CD4-positive, CD25-positive, alpha-beta regulatory T cell (primary cell): ENCODE measurements around the gene ACER3. TPM values are rescaled to one million over a fixed set of nuclear protein-coding genes. Genes with fewer than 3 reads are reported as not detected.

Source experiments
- ATAC-seq, 2 donors: fragments of 150-1000 bp; cut with Tn5 transposase; one replicate each; pipeline ENCODE4 v1.10.0; 2021; ENCODE audit warnings: low read depth in 2 of 2, moderate number of reproducible peaks in 2 of 2, moderate library complexity in 1 of 2
- DNase-seq, 3 donors: peaks; one replicate each; pipeline versions ENCODE4 v3.0.0 to v3.0.0-alpha.2; 2012 to 2022; ENCODE audit warnings: mixed read lengths in 1 of 3
- H3K27ac ChIP-seq: one replicate; pipeline ENCODE4 v1.7.0; 2013; ENCODE audit warnings: mild to moderate bottlenecking, low read length; ENCODE audit not compliant: insufficient read depth, poor library complexity, severe bottlenecking
- H3K27me3 ChIP-seq: one replicate; pipeline ENCODE4 v1.7.0; 2013; ENCODE audit warnings: low read length; ENCODE audit not compliant: control insufficient read depth, insufficient read depth
- H3K36me3 ChIP-seq: one replicate; pipeline ENCODE4 v1.7.0; 2013; ENCODE audit warnings: mild to moderate bottlenecking, low read length, moderate library complexity; ENCODE audit not compliant: control insufficient read depth, insufficient read depth
- H3K4me1 ChIP-seq: 2 replicates; pipeline ENCODE4 v1.7.0; 2013; ENCODE audit warnings: mild to moderate bottlenecking, low read length; ENCODE audit not compliant: insufficient read depth, control insufficient read depth, poor library complexity, severe bottlenecking
- H3K4me3 ChIP-seq: one replicate; pipeline ENCODE4 v1.7.0; 2013; ENCODE audit warnings: low read depth, mild to moderate bottlenecking, low read length, moderate library complexity
- H3K9me3 ChIP-seq, 2 experiments: 1 replicate in 1 of 2; 2 replicates in 1 of 2; pipeline ENCODE4 v1.7.0; 2013; ENCODE audit warnings: low read length in 2 of 2, mild to moderate bottlenecking in 1 of 2, moderate library complexity in 1 of 2; ENCODE audit not compliant: control insufficient read depth in 2 of 2
- H3K27ac Mint-ChIP-seq, 3 donors: one replicate each; pipeline ENCODE4 v1.8.0; 2020 to 2022; ENCODE audit warnings: mild to moderate bottlenecking in 3 of 3, mixed read lengths in 3 of 3, moderate library complexity in 2 of 3
- H3K27me3 Mint-ChIP-seq: one replicate; pipeline ENCODE4 v1.8.0; 2022; ENCODE audit warnings: mild to moderate bottlenecking, mixed read lengths
- H3K36me3 Mint-ChIP-seq: one replicate; pipeline ENCODE4 v1.8.0; 2020; ENCODE audit warnings: mixed read lengths
- H3K4me1 Mint-ChIP-seq, 4 donors: one replicate each; pipeline ENCODE4 v1.8.0; 2020 to 2022; ENCODE audit warnings: mixed read lengths in 4 of 4, mild to moderate bottlenecking in 1 of 4
- H3K4me3 Mint-ChIP-seq, 4 donors: one replicate each; pipeline ENCODE4 v1.8.0; 2020 to 2022; ENCODE audit warnings: mild to moderate bottlenecking in 4 of 4, mixed read lengths in 4 of 4, moderate library complexity in 3 of 4
- H3K9me3 Mint-ChIP-seq, 7 donors: one replicate each; pipeline ENCODE4 v1.8.0; 2020 to 2022; ENCODE audit warnings: mixed read lengths in 7 of 7, mild to moderate bottlenecking in 3 of 7, moderate library complexity in 2 of 7
- polyA plus RNA-seq, 4 donors: library from polyadenylated mRNA; unstranded; fragments of 300-500 nt; fragmentation: Illumina TruSeq; gene quantifications; one replicate each; pipeline ENCODE4 v1.2.3, GENCODE V29; 2021
- total RNA-seq: library from RNA; stranded (reverse); gene quantifications from one replicate; pipeline ENCODE4 v1.2.3, GENCODE V29; 2022

The ACER3 gene
- total and polyA plus RNA-seq, 5 donors from 2014 or later = 2.6 to 11.8 (median 4.4) TPM

GRCh38 chr11:76885390-76886097, 24.8 kb downstream of the ACER3 start:
- H3K27me3 ChIP-seq = no peaks in the 10 kb centered on the region
- Mint-ChIP-seq H3K27ac (no peak overlapping the region), H3K4me3 (no peak overlapping the region), H3K4me1 (peaks cover 0 to 5% (median under 1%) of the 10 kb centered on the region in 4 donors), H3K9me3 (no peaks in the 10 kb centered on the region), H3K36me3 (peaks cover 12% of the 10 kb centered on the region), H3K27me3 (no peaks in the 10 kb centered on the region)
- no peak overlapping the region for H3K4me3 ChIP-seq
- no peaks in the 10 kb centered on the region for H3K36me3 ChIP-seq
- H3K9me3 ChIP-seq = no peaks in the 10 kb centered on the region
- ATAC-seq (no peak), DNase-seq (no peak)
- H3K27ac ChIP-seq = no peak overlapping the region
- no peaks in the 10 kb centered on the region for H3K4me1 ChIP-seq

- Histone ChIP-seq H3K27me3 (no peaks in the 10 kb centered on the region), H3K4me1 (no peaks in the 10 kb centered on the region), H3K36me3 (no peaks in the 10 kb centered on the region), H3K4me3 (no peak overlapping the region), H3K9me3 (no peaks in the 10 kb centered on the region), H3K27ac (no peak overlapping the region)
- H3K9me3 Mint-ChIP-seq = no peaks in the 10 kb centered on the region
- no peak overlapping the region for H3K27ac Mint-ChIP-seq
- peaks cover 0 to 5% (median 3%) of the 10 kb centered on the region in 4 donors for H3K4me1 Mint-ChIP-seq
- no peak overlapping the region for H3K4me3 Mint-ChIP-seq
- ATAC-seq (no peak), DNase-seq (no peak)
- peaks cover 8% of the 10 kb centered on the region for H3K36me3 Mint-ChIP-seq
- H3K27me3 Mint-ChIP-seq = no peaks in the 10 kb centered on the region
Measured at GRCh38 chr11:76888989-76889388, 28.3 kb downstream of the ACER3 start.

- Mint-ChIP-seq H3K4me3 (no peak overlapping the region), H3K9me3 (no peaks in the 10 kb centered on the region), H3K27ac (no peak overlapping the region), H3K36me3 (peaks cover 3% of the 10 kb centered on the region), H3K27me3 (no peaks in the 10 kb centered on the region), H3K4me1 (peaks cover 0 to 5% (median 3%) of the 10 kb centered on the region in 4 donors)
- ATAC-seq = no peak
- no peaks in the 10 kb centered on the region for H3K27me3 ChIP-seq
- H3K27ac ChIP-seq = no peak overlapping the region
- H3K4me3 ChIP-seq = no peak overlapping the region
- no peak for DNase-seq
- no peaks in the 10 kb centered on the region for H3K9me3 ChIP-seq
- H3K4me1 ChIP-seq = no peaks in the 10 kb centered on the region
- no peaks in the 10 kb centered on the region for H3K36me3 ChIP-seq
Measured at GRCh38 chr11:76889411-76889975, 28.8 kb downstream of the ACER3 start.

- Histone ChIP-seq H3K27ac (no peak overlapping the region), H3K9me3 (no peaks in the 10 kb centered on the region), H3K4me1 (no peaks in the 10 kb centered on the region), H3K4me3 (no peak overlapping the region), H3K36me3 (no peaks in the 10 kb centered on the region), H3K27me3 (no peaks in the 10 kb centered on the region)
- no peak for DNase-seq
- Mint-ChIP-seq H3K27ac (no peak overlapping the region), H3K27me3 (no peaks in the 10 kb centered on the region), H3K4me1 (peaks cover 0 to 5% (median 3%) of the 10 kb centered on the region in 4 donors), H3K4me3 (no peak overlapping the region), H3K9me3 (no peaks in the 10 kb centered on the region), H3K36me3 (peaks cover 2% of the 10 kb centered on the region)
- ATAC-seq = no peak
Measured at GRCh38 chr11:76890329-76890728, 29.6 kb downstream of the ACER3 start.

- no peak for ATAC-seq
- no peak overlapping the region for H3K27ac ChIP-seq
- H3K27me3 Mint-ChIP-seq = no peaks in the 10 kb centered on the region
- no peak overlapping the region for H3K4me3 ChIP-seq
- H3K27me3 ChIP-seq = no peaks in the 10 kb centered on the region
- H3K9me3 ChIP-seq = no peaks in the 10 kb centered on the region
- H3K4me1 ChIP-seq = no peaks in the 10 kb centered on the region
- peaks cover 0 to 5% (median 2%) of the 10 kb centered on the region in 4 donors for H3K4me1 Mint-ChIP-seq
- no peak for DNase-seq
- peaks cover 2% of the 10 kb centered on the region for H3K36me3 Mint-ChIP-seq
- H3K36me3 ChIP-seq = no peaks in the 10 kb centered on the region
- no peak overlapping the region for H3K27ac Mint-ChIP-seq
- no peak overlapping the region for H3K4me3 Mint-ChIP-seq
- H3K9me3 Mint-ChIP-seq = no peaks in the 10 kb centered on the region
Measured at GRCh38 chr11:76891285-76891684, 30.6 kb downstream of the ACER3 start.

GRCh38 chr11:76891793-76892192, 31.1 kb downstream of the ACER3 start:
- no peaks in the 10 kb centered on the region for H3K9me3 ChIP-seq
- Mint-ChIP-seq H3K4me3 (no peak overlapping the region), H3K27me3 (no peaks in the 10 kb centered on the region), H3K4me1 (peaks cover 0 to 5% (median 1%) of the 10 kb centered on the region in 4 donors), H3K9me3 (no peaks in the 10 kb centered on the region), H3K27ac (no peak overlapping the region), H3K36me3 (peaks cover 2% of the 10 kb centered on the region)
- H3K27me3 ChIP-seq = no peaks in the 10 kb centered on the region
- ATAC-seq = no peak
- H3K4me3 ChIP-seq = no peak overlapping the region
- no peak overlapping the region for H3K27ac ChIP-seq
- H3K4me1 ChIP-seq = no peaks in the 10 kb centered on the region
- no peaks in the 10 kb centered on the region for H3K36me3 ChIP-seq
- DNase-seq = no peak

DNA sequence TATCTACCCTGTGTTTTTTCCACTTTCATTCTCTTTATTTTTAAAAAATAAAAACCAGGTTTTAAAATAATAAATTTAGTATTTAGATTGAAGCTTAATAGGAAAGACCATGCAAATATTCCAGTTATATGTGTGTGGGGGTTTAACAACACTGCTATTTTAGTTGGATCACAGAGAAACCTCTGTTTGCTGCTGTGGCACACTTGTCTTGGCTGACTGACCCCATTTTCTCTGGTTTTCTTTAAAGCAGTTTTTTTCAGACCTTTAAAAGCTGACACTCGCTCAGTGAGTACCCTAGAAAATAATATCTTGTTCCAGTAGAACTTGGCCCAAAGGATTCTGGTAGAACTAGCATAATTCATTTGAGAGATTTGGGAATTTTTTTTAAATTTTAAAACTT, 31.6 kb downstream of the ACER3 start:
- Histone ChIP-seq H3K4me3 (no peak overlapping the region), H3K9me3 (no peaks in the 10 kb centered on the region), H3K36me3 (no peaks in the 10 kb centered on the region), H3K27ac (no peak overlapping the region), H3K4me1 (no peaks in the 10 kb centered on the region), H3K27me3 (no peaks in the 10 kb centered on the region)
- Mint-ChIP-seq H3K27me3 (no peaks in the 10 kb centered on the region), H3K4me3 (no peak overlapping the region), H3K9me3 (no peaks in the 10 kb centered on the region), H3K4me1 (peaks cover 0 to 5% (median 1%) of the 10 kb centered on the region in 4 donors), H3K36me3 (peaks cover 2% of the 10 kb centered on the region), H3K27ac (no peak overlapping the region)
- ATAC-seq (no peak), DNase-seq (no peak)

DNA sequence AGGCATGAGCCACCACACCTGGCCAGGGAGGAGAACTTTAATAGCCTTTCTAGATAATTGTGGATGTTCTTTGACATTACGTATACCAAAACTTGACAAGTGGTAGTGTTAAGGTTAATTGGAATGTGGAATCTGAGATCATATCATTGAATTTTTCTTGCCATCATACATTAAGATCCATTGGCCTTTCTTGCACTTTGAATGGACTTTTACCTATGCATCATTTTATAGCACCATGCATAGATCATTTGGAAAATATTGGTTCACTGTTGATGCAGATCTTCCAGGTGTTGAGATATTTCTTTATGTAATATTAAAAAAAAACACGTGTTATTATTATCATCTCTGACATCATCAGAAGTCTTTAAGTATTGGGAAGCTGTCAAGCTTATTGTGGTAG, 36.5 kb downstream of the ACER3 start:
- Histone ChIP-seq H3K27me3 (no peaks in the 10 kb centered on the region), H3K4me1 (no peaks in the 10 kb centered on the region), H3K4me3 (no peak overlapping the region), H3K9me3 (no peaks in the 10 kb centered on the region), H3K36me3 (no peaks in the 10 kb centered on the region), H3K27ac (no peak overlapping the region)
- H3K9me3 Mint-ChIP-seq = no peaks in the 10 kb centered on the region
- ATAC-seq (no peak), DNase-seq (no peak)
- no peak overlapping the region for H3K27ac Mint-ChIP-seq
- no peaks in the 10 kb centered on the region for H3K27me3 Mint-ChIP-seq
- H3K36me3 Mint-ChIP-seq = no peaks in the 10 kb centered on the region
- H3K4me3 Mint-ChIP-seq = no peak overlapping the region
- no peaks in the 10 kb centered on the region for H3K4me1 Mint-ChIP-seq
